OCI-LY7 (cell line): ENCODE measurements around the gene TNFRSF11A.

ENCODE experiments used
- CTCF ChIP-seq: fragments of 200-600 bp; sonication (generic); conservative IDR thresholded peaks from 2 replicates; pipeline ENCODE4 v1.5.1; 2014; ENCODE audit warnings: mild to moderate bottlenecking, antibody characterized with exemption, low read length, moderate library complexity, mixed read lengths
- EZH2phosphoT487 ChIP-seq: fragments of 200-600 bp; sonication (generic); IDR thresholded peaks from 2 replicates; pipeline ENCODE4 v1.6.1; 2018; ENCODE audit warnings: low read depth, borderline replicate concordance, mild to moderate bottlenecking, mixed run types, antibody characterized with exemption, low read length, moderate library complexity, mixed read lengths

DNA sequence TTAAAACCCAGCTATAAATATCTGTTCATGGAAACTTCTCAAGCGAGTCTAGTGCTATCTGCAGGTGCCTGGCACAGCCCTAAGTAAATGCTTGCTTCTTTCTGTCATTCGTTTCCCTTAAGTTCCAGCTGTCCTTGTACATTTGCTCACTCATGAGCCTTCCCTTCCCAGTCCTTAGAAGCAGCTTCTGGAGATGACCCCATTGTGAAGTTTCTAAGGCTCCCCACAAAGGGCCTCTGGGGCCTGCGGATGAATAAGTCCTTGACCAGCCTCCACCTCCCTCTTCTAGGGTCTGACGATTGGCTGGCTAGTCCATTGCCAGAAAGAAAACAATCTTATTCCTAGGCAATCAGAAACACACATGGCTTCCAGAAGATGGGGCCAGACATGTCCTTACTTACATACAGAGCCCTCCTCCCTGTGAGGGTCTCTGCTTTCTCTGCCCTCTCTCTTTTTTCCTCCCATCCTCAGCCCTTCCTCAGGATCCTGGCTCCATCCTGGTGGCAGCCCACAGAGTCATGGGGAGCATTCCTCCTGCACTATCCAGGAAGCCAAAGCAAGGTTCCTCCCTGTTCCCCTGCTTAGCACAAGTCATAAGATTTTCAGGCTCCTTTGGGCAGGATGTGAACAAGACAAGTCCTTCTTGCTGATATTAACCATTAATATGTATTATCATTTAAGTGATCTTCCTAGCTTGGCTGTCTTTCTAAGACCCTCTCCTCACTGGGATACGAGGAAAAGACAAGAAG is 87.3 kb downstream of the TNFRSF11A start:
- TF ChIP-seq CTCF (no peak), EZH2phosphoT487 (no peak)
